CD14-positive monocyte (primary cell): Measurements from ENCODE around the gene EVC. TPM values are rescaled to one million over a fixed set of nuclear protein-coding genes. Genes with fewer than 3 reads are reported as not detected.

Experiments
- DNase-seq, 3 donors: peaks; one replicate each; pipeline ENCODE4 v3.0.0-alpha.2; 2011 to 2022
- H2AFZ ChIP-seq: 2 replicates; pipeline ENCODE4 v1.6.0; 2012; ENCODE audit warnings: mild to moderate bottlenecking, low read depth, low read length, inconsistent platforms; ENCODE audit not compliant: insufficient read depth, poor library complexity, severe bottlenecking
- H3K27ac ChIP-seq, 2 donors: 1 replicate in 1 of 2; 2 replicates in 1 of 2; pipeline ENCODE4 v1.5.1; 2012 to 2013; ENCODE audit warnings: low read length in 2 of 2, control low read depth in 1 of 2, inconsistent platforms in 1 of 2, low read depth in 1 of 2, mild to moderate bottlenecking in 1 of 2
- H3K27me3 ChIP-seq, 2 donors: one replicate each; pipeline versions ENCODE4 v1.6.0 to v1.6.1; 2011 to 2013; ENCODE audit warnings: low read length in 2 of 2; ENCODE audit not compliant: control insufficient read depth in 2 of 2, insufficient read depth in 2 of 2
- H3K36me3 ChIP-seq, 2 donors: replicated peaks in 1 of 2; 1 replicate in 1 of 2; 2 replicates in 1 of 2; pipeline versions ENCODE4 v1.5.1 to v1.6.1; 2012 to 2013; ENCODE audit warnings: low read length in 2 of 2, control low read depth in 1 of 2, inconsistent platforms in 1 of 2, mild to moderate bottlenecking in 1 of 2; ENCODE audit not compliant: insufficient read depth in 2 of 2, control insufficient read depth in 1 of 2
- H3K4me1 ChIP-seq, 2 donors: 1 replicate in 1 of 2; 2 replicates in 1 of 2; pipeline versions ENCODE4 v1.5.1 to v1.6.1; 2012 to 2013; ENCODE audit warnings: low read length in 2 of 2, control low read depth in 1 of 2, inconsistent platforms in 1 of 2, mild to moderate bottlenecking in 1 of 2, moderate library complexity in 1 of 2; ENCODE audit not compliant: insufficient read depth in 2 of 2, control insufficient read depth in 1 of 2
- H3K4me2 ChIP-seq: replicated peaks from 2 replicates; pipeline ENCODE3; 2012; ENCODE audit warnings: low read length, moderate library complexity, mild to moderate bottlenecking; ENCODE audit not compliant: poor library complexity, severe bottlenecking; ENCODE audit errors: extremely low read depth
- H3K4me3 ChIP-seq, 3 experiments: fragments of 200-600 bp in 1 of 3; sonication (generic) in 1 of 3; replicated peaks in 1 of 3; 1 replicate in 2 of 3; 2 replicates in 1 of 3; pipeline ENCODE4 v1.5.1; 2011 to 2013; ENCODE audit warnings: low read length in 3 of 3, mild to moderate bottlenecking in 3 of 3, control low read depth in 2 of 3, low read depth in 2 of 3, inconsistent platforms in 1 of 3, moderate library complexity in 1 of 3
- H3K79me2 ChIP-seq: 2 replicates; pipeline ENCODE4 v1.6.0; 2012; ENCODE audit warnings: mild to moderate bottlenecking, control low read depth, inconsistent platforms, low read length, moderate library complexity; ENCODE audit not compliant: insufficient read depth
- H3K9ac ChIP-seq: 2 replicates; pipeline ENCODE4 v1.6.0; 2017; ENCODE audit warnings: low read length, mild to moderate bottlenecking; ENCODE audit not compliant: insufficient read depth, poor library complexity, severe bottlenecking
- H3K9me3 ChIP-seq, 2 donors: replicated peaks in 1 of 2; 1 replicate in 1 of 2; 2 replicates in 1 of 2; pipeline versions ENCODE4 v1.5.1 to v1.6.1; 2012 to 2013; ENCODE audit warnings: low read length in 2 of 2, control low read depth in 1 of 2; ENCODE audit not compliant: control insufficient read depth in 1 of 2, insufficient read depth in 1 of 2
- H4K20me1 ChIP-seq: 2 replicates; pipeline ENCODE4 v1.6.0; 2012; ENCODE audit warnings: mild to moderate bottlenecking, low read length, control low read depth, moderate library complexity; ENCODE audit not compliant: insufficient read depth
- H3K27ac Mint-ChIP-seq, 7 donors: one replicate each; pipeline ENCODE4 v1.8.0; 2020; ENCODE audit warnings: mild to moderate bottlenecking in 7 of 7, mixed read lengths in 7 of 7, moderate library complexity in 6 of 7, inconsistent platforms in 2 of 7
- H3K27me3 Mint-ChIP-seq, 3 donors: one replicate each; pipeline ENCODE4 v1.8.0; 2021 to 2022; ENCODE audit warnings: low read depth in 3 of 3, mild to moderate bottlenecking in 3 of 3, mixed read lengths in 3 of 3, moderate library complexity in 3 of 3, inconsistent platforms in 1 of 3
- H3K36me3 Mint-ChIP-seq, 2 donors: one replicate each; pipeline ENCODE4 v1.8.0; 2020; ENCODE audit warnings: mixed read lengths in 2 of 2, inconsistent platforms in 1 of 2, mild to moderate bottlenecking in 1 of 2
- H3K4me1 Mint-ChIP-seq: one replicate; pipeline ENCODE4 v1.8.0; 2020; ENCODE audit warnings: mild to moderate bottlenecking, mixed read lengths
- H3K4me3 Mint-ChIP-seq, 2 donors: one replicate each; pipeline ENCODE4 v1.8.0; 2020; ENCODE audit warnings: mild to moderate bottlenecking in 2 of 2, mixed read lengths in 2 of 2, moderate library complexity in 1 of 2
- H3K9me3 Mint-ChIP-seq, 7 donors: one replicate each; pipeline ENCODE4 v1.8.0; 2020 to 2022; ENCODE audit warnings: mixed read lengths in 7 of 7, mild to moderate bottlenecking in 6 of 7, moderate library complexity in 6 of 7, inconsistent platforms in 2 of 7
- WGBS: methylation state at CpG from one replicate; pipeline ENCODE4 v1.1.5; 2013; ENCODE audit warnings: missing lambda C conversion rate; ENCODE audit not compliant: insufficient coverage; 5-methylcytosine and 5-hydroxymethylcytosine counted together
- intact Hi-C, 2 donors: fragments of 100-400 bp; cut with micrococcal nuclease; formaldehyde crosslinking; loops; one replicate each; pipeline versions ENCODE4 v1.15.0 to v1.15.1; 2023
- polyA plus RNA-seq, 3 donors: library from polyadenylated mRNA; depleted of rRNA in 1 of 3; unstranded in 2 of 3; stranded (reverse) in 1 of 3; fragments of 300-500 nt in 2 of 3; fragments of >200 nt in 1 of 3; fragmentation: Illumina TruSeq in 2 of 3; gene quantifications; 1 replicate in 2 of 3; 2 replicates in 1 of 3; pipeline ENCODE4 v1.2.3, GENCODE V29; 2012 to 2021
- TF ChIP-seq, protein P1 (sequence below): fragments of 200-600 bp; IDR thresholded peaks from one replicate; pipeline ENCODE4 v1.8.0; 2022; ENCODE audit warnings: antibody characterized with exemption, mild to moderate bottlenecking

EVC gene
- polyA plus RNA-seq, 3 donors = 0.36 TPM; not detected in 2

- Histone ChIP-seq H3K27me3 (no peaks in the 10 kb centered on the region), H3K4me2 (no peak overlapping the region), H2AFZ (no peak overlapping the region), H3K9ac (no peak overlapping the region), H3K27ac (no peak overlapping the region), H4K20me1 (no peaks in the 10 kb centered on the region), H3K4me1 (no peaks in the 10 kb centered on the region), H3K79me2 (no peaks in the 10 kb centered on the region), H3K36me3 (no peaks in the 10 kb centered on the region), H3K9me3 (peaks cover 0 to 7% of the 10 kb centered on the region in 2 donors), H3K4me3 (no peak overlapping the region)
- peaks cover 4 to 16% (median 7%) of the 10 kb centered on the region in 7 donors for H3K9me3 Mint-ChIP-seq
- intact Hi-C loops = no loop called here
- H3K4me3 Mint-ChIP-seq = no peak overlapping the region
- H3K27me3 Mint-ChIP-seq = peaks cover 0 to 3% (median 2%) of the 10 kb centered on the region in 3 donors
- TF ChIP-seq, protein P1, sequence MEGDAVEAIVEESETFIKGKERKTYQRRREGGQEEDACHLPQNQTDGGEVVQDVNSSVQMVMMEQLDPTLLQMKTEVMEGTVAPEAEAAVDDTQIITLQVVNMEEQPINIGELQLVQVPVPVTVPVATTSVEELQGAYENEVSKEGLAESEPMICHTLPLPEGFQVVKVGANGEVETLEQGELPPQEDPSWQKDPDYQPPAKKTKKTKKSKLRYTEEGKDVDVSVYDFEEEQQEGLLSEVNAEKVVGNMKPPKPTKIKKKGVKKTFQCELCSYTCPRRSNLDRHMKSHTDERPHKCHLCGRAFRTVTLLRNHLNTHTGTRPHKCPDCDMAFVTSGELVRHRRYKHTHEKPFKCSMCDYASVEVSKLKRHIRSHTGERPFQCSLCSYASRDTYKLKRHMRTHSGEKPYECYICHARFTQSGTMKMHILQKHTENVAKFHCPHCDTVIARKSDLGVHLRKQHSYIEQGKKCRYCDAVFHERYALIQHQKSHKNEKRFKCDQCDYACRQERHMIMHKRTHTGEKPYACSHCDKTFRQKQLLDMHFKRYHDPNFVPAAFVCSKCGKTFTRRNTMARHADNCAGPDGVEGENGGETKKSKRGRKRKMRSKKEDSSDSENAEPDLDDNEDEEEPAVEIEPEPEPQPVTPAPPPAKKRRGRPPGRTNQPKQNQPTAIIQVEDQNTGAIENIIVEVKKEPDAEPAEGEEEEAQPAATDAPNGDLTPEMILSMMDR = no peak
- 100% methylated on average over 1 of the region's 9 CpGs for WGBS
- no peaks in the 10 kb centered on the region for H3K4me1 Mint-ChIP-seq
- no peak for DNase-seq
- H3K27ac Mint-ChIP-seq = no peak overlapping the region
- H3K36me3 Mint-ChIP-seq = no peaks in the 10 kb centered on the region
These were observed 75.0 kb downstream of the EVC start for GRCh38 chr4:5785806-5786680.

- intact Hi-C loops = no loop called here
- Histone ChIP-seq H3K27ac (no peak overlapping the region), H3K4me1 (no peaks in the 10 kb centered on the region), H3K27me3 (no peaks in the 10 kb centered on the region), H3K9me3 (peaks cover 0 to 7% of the 10 kb centered on the region in 2 donors), H3K4me2 (no peak overlapping the region), H2AFZ (no peak overlapping the region), H3K4me3 (no peak overlapping the region), H4K20me1 (no peaks in the 10 kb centered on the region), H3K9ac (no peak overlapping the region), H3K79me2 (no peaks in the 10 kb centered on the region), H3K36me3 (no peaks in the 10 kb centered on the region)
- WGBS = 96% methylated on average over 6 of the region's 8 CpGs
- Mint-ChIP-seq H3K27me3 (peaks cover 0 to 3% (median 0%) of the 10 kb centered on the region in 3 donors), H3K36me3 (no peaks in the 10 kb centered on the region), H3K4me1 (no peaks in the 10 kb centered on the region), H3K4me3 (no peak overlapping the region), H3K9me3 (peaks cover 4 to 12% (median 6%) of the 10 kb centered on the region in 7 donors), H3K27ac (no peak overlapping the region)
- DNase-seq = no peak
- TF ChIP-seq, protein P1 = no peak
These were observed 76.3 kb downstream of the EVC start for GRCh38 chr4:5787311-5787710.
